ENCODE data around the gene CR1.
A peak's percentile ranks its signal among the peaks of the same experiment; 100 is the strongest.
"Not testable (repeated sequence)": the region's sequence is repeated elsewhere in the genome, so short reads cannot be mapped to it uniquely, and the experiment has no call there.

The CR1 gene

DNA sequence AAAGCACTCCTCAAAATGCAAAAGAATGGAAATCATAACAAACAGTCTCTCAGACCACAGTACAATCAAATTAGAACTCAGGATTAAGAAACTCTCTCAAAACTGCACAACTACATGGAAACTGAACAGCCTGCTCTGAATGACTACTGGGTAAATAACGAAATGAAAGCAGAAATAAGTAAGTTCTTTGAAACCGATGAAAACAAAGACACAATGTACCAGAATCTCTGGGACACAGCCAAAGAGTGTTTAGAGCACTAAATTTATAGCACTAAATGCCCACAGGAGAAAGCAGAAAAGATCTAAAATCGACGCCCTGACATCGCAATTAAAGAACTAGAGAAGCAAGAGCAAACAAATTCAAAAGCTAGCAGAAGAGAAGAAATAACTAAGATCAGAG is 95.2 kb downstream of the CR1 start:
- DNase-seq = not testable (repeated sequence)

DNA sequence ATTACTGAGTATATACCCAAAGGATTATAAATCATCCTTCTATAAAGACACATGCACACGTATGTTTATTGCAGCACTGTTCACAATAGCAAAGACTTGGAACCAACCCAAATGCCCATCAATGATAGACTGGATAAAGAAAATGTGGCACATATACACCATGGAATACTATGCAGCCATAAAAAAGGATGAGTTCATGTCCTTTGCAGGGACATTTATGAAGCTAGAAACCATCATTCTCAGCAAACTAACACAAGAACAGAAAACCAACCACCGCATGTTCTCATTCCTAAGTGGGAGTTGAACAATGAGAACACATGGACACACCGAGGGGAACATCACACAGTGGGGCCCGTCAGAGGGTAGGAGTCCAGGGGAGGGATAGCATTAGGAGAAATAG is 98.1 kb downstream of the CR1 start:
- not testable (repeated sequence) for DNase-seq

DNA sequence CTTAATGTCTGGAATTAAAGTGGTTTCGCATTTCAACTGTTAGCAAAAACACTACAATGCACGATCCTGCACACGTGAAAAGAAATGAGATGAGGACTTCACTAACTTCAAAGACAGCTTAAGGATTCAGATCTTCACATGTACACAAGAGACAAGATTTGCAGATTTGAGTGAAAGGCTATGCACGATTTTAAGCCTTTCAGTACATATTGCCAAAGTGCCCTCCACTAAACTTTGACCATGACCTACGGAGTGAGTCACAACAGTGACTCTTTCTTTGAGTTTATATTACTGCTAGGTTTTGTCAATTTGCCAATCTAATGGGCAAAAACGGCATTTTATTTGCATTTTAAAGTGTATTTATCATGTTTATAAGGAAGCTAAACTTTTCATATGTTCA is 107.8 kb downstream of the CR1 start:
- DNase-seq = no peak

DNA sequence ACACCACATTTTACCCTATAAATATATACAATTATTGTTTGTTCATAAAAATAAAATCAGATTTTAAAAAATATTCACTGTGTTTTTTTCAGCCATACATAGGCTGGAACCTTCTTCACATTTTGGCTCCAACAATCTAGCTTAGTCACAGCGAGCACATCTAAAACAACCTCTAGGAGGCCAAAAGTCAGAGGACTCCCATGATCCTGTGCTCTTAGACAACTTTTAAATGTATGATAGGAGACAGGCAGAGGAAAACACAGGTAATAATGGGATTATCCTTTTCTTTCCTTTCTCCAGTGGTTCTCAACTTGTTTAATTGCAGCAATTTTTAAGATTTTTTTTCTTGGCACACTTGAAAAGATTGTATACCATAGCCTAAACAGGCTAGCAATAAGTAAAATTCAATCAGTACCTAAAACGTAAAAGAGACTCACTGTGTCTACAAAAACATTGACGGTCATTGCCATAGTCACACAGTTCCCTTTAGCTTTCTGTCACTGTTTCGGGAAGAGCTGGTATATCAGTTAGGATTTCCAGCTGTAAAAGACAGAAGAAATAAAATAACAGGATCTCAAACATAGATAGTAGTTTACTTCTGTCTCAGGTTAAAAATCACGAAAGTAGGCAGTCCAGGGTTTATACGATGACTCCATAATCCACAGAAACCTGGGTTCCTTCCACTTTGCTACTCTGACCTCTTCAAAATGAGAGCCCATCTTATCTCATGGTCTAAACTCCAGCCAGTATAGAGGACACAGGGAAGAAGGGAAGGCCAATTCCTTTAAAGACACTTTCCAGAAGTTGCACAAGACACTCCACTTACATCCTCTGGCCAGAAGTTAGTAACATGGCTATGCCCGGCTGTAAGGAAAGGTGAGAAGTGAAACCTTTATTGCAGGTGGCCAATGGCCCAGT is 109.7 kb downstream of the CR1 start:
- DNase-seq = no peak

DNA sequence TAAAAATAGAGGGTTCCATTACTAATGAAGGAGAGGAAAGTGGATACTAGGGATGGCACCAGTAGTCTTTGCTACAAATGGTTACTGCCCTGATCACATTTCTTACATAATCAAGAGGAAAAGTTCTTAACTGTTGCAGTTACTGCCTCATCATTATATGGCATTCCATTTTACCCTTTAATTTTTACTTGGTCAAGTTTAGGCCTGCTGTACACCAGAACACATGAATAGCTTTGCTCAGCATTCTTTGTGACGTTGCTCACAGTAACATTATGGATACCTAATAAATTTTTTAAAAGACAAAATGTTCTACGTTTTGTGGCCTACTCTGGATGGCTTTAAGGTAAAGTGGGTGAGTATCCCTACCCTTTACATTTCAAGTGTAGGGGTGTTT is 110.4 kb downstream of the CR1 start:
- DNase-seq = no peak

DNA sequence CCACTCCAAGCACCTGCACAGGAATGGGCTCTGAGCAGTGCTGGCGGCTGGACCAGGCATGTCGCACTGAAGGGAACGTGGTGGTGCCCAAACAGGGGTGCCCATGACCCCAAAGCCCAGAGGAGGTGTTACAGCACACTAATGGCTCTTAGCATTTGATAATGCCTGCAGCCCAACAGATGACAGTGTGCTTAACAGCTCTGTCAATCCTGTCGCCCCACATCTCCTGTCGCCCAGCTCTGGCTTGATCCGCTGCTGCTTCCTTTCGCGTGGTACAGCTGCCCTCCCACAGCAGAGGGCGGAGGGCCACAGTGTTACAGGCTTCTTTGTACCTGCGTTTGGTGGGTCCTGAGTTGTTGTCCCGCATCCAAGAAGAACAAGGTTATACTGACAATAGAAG is 116.8 kb downstream of the CR1 start:
- no peak for DNase-seq

DNA sequence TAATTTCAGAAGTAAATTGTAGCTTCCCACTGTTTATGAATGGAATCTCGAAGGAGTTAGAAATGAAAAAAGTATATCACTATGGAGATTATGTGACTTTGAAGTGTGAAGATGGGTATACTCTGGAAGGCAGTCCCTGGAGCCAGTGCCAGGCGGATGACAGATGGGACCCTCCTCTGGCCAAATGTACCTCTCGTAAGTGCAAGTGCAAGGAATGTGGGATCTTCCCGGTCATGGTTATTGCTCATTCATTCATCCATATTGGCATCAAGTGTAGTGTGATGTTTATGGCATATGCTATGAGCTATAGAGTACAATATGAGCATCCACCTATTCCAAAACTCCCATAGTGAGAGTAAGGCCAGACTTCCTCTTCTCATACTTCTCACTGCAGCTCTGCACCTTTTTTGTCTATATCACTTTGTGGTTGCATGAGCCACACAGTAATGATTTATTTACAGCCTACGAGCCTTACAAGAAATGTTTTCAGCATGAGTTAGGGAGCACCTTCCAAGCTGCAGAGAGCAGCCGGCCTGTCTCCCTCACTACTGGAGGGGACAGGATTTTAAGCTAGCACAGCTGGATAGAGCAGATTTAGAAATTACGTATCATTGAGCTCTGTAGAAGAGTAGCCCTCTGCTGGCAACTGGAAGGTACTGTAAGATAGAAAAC is 124.0 kb downstream of the CR1 start:
- DNase-seq = peak; percentile 37

DNA sequence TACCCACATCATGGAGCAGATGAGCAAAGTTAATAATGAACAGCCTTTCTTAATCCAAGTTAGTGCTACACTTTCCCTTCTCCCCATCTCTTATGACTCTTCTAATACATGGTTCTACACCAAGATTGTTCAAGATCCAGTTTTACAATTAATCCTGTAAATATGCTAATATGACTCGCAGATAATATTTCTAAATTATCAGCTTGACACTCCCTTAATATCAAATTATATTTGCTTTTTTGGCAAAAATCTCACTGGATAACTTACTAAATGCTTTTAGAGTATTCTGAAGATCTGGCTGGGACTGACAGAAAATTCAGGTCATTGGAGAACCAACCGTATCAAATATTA is 124.6 kb downstream of the CR1 start:
- DNase-seq = no peak

DNA sequence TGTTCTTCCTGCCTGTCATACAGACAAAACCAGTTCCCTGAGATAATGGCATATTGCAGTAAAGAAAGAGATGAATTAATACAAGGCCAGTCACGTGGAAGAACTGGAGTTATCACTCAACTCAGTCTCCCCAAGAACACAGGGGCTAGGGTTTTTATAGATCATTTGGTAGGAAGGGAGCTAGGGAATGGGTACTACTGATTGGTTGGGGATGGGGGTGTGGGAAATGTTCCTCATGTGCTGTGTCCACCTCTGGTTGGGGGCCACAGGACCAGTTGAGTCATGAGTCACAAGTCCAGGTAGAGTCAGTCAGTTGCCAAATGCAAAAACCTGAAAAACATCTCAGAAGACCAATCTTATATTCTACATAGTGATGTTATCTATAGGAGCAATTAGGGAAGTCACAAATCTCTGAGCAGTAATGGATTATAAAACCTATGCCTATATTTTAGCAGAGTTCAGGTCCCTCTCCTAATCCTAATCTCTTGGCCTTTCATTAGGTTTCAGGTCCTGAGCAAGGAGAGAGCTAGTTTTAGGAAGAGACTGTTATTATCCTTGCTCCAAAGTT is 129.6 kb downstream of the CR1 start:
- DNase-seq = not testable (repeated sequence)

DNA sequence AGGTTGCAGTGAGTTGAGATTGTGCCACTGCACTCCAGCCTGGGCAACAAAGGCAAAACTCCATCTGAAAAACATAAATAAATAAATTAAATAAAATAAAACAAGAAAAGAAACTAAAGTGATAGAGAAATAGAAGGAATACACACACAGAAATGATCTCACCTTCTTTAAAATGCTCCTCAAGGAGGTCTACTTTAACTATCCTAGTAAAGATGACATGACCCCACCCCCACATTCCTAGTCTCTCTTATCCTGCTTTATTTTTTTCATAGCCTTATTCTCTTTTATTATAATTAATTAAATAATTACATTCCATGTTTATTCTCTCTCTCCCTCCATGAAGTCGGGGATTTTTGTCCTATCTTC is 131.0 kb downstream of the CR1 start:
- DNase-seq = no peak

DNA sequence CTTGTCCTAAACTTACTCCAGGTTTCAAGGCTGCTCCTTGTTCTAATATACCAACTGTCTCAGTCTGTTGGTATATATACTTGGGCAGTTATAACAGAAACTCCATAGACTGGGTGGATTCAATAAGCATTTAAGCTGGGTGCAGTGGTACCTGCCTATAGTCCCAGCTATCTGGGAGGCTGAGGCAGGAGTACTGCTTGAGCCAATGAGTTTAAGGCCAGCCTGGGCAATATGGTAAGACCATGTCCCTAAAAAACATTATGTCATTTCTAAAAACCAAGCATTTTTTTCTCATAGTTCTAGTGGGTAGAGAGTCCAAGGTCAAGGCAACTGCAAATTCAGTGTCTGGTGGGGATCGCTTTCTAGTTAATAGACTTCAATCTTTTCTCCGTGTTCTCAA is 131.5 kb downstream of the CR1 start:
- DNase-seq = no peak

DNA sequence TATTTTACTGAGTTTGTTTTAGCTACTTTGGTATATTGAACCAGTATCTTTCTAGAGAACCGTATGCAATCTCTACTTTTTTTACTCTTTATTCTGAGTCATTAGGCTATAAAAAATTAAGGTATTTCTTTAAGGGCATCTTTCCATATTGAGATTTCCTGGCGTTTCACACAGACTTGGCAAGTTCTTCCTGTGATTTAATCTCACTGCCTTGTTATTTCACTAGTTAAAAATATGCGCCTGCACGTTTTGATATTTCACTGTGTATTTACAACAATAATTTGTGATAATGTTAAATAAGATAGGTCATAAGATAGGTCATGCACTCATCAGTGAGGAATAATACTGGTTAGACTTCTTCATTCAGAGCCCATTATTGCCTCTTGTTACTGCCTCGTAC is 132.8 kb downstream of the CR1 start:
- DNase-seq = no peak

DNA sequence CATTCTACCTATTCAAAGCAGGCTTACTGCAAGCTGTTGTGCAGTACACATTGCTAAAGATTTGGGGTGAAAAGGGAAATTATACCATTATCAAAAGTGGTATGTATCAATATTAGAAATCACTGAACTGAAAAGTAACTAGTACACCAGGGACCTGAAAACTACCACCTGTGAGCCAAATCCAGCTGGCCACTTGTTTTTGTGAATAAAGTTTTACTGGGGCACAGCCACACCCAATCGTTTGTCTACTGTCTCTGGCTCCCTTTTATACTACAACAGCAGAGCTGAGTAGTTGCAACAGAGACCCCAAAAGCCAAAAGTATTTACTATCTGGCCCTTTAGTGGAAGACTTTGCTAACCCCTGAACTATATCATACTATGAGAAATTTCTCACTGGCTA is 135.2 kb downstream of the CR1 start:
- no peak for DNase-seq

DNA sequence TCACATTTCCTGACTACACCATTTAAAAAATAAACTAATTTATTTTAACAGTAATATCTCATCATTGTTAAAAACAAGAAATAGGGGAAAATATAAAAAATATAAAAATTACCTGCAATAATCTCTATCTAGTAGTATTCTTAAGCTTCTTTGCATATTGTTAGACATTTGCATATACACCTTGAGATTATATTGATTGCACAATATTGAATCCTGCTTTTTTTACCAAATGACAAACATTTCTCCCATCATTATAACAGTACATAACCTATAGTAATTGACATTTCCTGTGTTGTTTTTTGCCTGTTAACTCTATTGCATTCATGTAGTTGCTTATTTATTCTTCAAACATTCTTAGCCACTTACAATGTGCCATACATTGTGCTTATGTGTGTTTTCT is 137.3 kb downstream of the CR1 start:
- no peak for DNase-seq

DNA sequence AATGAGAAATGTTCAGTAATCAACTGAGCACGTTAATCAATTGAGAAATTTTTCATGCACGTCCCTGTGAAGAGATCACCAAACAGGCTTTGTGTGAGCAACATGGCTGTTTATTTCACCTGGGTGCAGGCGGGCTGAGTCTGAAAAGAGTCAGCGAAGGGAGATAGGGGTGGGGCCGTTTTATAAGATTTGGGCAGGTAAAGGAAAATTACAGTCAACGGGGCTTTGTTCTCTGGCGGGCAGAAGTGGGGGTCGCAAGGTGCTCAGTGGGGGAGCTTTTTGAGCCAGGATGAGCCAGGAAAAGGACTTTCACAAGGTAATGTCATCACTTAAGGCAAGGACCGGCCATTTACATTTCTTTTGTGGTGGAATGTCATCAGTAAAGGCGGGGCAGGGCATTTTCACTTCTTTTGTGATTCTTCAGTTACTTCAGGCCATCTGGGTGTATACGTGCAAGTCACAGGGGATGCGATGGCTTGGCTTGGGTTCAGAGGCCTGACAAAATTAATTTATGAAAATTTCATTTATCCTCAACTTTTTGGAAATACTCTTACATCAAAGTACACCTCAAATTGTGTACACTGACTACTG is 137.8 kb downstream of the CR1 start:
- not testable (repeated sequence) for DNase-seq

DNA sequence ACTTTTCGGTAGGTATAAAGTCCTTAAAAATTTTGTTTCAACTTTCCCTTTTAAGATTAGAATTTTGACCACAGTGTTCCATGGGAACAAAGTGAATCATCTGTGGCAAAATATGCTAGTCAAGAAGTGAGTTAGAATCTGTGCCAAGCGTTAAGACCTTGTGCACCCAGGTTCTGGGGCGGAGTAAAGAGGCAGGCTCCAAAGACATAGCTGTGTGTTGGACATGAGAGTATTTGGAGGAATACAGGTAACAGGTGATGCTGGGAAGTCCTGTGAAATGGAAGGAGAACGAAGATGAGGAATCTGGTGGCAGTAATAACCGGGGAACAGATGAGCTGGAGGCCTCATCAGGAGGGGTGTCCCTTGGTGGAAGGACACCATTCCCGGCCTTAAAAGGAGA is 138.3 kb downstream of the CR1 start:
- DNase-seq = not testable (repeated sequence)

DNA sequence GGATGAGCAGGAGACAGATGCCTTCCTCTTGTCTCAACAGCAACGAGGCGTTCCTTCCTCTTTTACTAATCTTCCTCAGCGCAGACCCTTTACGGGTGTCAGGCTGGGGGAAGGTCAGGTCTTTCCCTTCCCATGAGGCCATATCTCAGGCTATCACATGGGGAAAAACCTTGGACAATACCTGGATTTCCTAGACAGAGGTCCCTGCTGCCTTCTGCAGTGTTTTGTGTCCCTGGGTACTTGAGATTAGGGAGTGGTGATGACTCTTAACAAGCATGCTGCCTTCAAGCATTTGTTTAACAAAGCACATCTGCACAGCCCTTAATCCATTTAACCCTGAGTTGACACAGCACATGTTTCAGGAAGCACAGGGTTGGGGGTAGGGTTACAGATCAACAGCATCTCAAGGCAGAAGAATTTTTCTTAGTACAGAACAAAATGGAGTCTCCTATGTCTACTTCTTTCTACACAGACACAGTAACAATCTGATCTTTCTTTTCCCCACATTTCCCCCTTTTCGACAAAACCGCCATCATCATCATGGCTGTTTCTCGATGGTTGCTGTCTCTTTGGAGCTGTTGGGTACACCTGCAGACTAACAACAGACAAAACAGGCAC is 139.7 kb downstream of the CR1 start:
- DNase-seq = not testable (repeated sequence)

DNA sequence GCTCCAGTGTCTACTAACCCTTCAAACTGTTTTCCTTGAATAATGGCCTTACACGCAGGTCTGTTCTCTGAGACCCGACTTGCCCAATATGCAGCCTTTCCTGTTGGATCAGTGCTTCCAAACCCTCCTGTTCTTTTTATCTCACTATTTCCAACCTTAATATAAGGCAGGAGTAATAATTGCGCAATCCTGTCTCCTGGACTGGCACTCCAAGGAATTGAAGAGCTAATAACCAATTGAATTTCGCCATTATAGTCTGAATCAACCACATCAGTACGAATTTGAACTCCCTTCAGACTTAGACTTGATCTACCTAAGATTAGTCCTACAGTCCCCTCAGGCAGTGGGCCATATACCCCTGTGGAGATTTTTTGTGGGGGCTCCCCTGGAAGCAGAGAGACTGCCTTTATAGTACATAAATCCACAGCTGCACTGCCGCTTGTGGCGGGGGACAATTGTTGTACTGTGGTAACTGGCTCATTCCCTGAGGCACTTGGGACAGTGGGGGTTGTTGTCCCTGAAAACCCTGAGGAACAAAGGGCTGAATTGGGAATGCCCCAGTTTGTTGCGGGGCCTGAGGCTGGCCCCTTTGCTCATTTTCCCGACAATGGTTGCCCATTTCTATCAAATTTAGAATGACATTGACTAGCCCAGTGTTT is 142.7 kb downstream of the CR1 start:
- DNase-seq = not testable (repeated sequence)

DNA sequence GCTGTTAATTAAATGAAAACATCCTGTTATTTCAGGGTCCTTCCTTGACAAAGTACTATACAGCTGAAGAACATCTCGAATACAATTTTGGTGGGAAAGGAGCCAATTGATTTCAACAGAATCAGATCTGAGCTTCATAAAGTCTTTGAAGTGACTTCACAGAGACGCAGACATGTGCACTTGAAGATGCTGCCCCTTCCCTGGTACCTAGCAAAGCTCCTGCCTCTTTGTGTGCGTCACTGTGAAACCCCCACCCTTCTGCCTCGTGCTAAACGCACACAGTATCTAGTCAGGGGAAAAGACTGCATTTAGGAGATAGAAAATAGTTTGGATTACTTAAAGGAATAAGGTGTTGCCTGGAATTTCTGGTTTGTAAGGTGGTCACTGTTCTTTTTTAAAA is 143.4 kb downstream of the CR1 start:
- not testable (repeated sequence) for DNase-seq

DNA sequence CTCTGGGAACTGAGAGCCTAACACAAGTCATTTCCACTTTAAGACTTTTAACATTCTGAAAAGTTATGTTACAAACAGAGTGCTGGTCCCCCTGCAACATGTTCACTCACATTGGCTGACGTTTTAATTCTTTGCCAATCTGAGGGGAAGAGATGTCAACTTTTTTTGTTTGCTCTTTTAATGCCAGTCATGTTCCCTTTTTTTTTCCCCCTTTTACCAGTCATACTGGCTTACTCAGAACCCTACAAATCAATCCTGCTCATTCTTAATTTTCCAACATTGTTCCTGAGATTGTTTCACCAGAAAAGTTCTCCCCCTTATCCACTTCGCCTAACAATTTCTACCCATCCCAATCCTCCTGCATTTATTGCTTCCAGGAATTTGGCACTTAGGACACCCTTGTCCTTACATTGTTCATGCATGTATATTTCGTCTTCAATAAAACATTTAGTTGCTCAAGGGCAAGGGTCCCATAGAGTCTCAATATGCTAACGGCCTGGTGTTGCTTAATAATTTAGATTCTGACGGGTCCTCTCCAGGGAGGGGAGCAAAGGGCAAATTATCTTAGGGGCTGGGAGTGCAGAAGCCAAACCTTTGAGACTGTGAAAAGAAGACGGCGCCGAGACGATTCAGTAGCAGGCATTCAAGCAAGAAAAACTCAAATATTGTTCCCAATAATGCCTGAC is 148.4 kb downstream of the CR1 start:
- DNase-seq = no peak

DNA sequence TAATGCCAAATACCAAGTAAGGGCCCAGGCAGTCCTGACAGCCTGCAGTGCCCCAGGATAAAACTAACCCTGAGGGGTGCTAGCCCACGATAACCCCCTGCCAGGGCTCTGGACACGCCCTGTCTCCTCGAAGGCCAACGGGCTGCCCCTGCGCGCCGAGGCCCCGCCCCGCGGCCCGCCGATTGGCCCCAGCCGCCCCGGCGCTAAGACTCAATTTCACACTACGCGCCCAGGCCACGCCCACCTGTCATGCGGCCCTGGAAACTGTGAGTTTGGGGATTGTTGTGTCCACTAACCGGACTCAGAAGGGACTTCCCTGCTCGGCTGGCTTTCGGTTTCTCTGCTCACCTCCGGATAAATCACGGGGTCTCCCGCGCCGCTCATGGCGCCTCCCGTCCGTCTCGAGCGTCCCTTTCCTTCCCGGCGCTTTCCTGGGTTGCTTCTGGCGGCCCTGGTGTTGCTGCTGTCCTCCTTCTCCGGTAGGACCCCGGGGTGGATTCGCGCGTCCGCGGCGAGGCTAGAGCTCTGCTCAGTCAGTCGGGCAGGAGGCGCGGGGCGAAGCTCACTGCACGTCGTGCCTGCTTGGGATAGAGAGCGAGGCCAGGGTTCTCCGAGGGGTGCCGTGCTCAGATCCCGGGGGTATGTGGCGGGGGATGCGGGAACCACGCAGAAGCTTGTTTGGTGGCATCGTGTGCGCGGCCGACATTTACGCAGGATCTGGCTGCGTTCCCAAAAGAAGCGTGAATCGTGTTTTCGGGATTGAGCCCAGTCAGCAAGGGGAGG is 149.1 kb downstream of the CR1 start, which contains the start of gene CR1L:
Gene CR1L, plus strand, starts transcription at position 282 of the 783 bp plus-strand sequence. Its CDS starts 101 bp downstream, at position 383.
- peak; percentile 25 for DNase-seq

All from CD4-positive, alpha-beta T cell treated with Interleukin-4 for 4 hours (primary cell).